SU-DHL-6 (cell line): ENCODE measurements around the gene PTTG1IP.

ENCODE experiments used
- H2AFZ ChIP-seq: fragments of 200-600 bp; sonication (generic); 2 replicates; pipeline ENCODE4 v1.6.1; 2014; ENCODE audit warnings: low read depth, mild to moderate bottlenecking, moderate library complexity, mixed read lengths, antibody characterized with exemption, low read length; ENCODE audit not compliant: severe bottlenecking
- H3F3A ChIP-seq: fragments of 200-600 bp; shearing (Covaris generic); 2 replicates; pipeline ENCODE4 v1.6.0; 2016; ENCODE audit warnings: antibody characterized with exemption, mild to moderate bottlenecking; ENCODE audit not compliant: insufficient read depth
- H3K27ac ChIP-seq: fragments of 200-600 bp; sonication (generic); 2 replicates; pipeline ENCODE4 v1.5.1; 2016; ENCODE audit warnings: low read depth, mild to moderate bottlenecking, low read length, moderate library complexity, mixed read lengths
- H3K27me3 ChIP-seq: fragments of 200-600 bp; sonication (generic), shearing (Covaris generic); 2 replicates; pipeline ENCODE4 v1.6.0; 2014; ENCODE audit warnings: mild to moderate bottlenecking, low read length
- H3K36me3 ChIP-seq: fragments of 200-600 bp; sonication (generic); 2 replicates; pipeline ENCODE4 v1.6.1; 2014; ENCODE audit warnings: mild to moderate bottlenecking, low read length, mixed read lengths
- H3K4me2 ChIP-seq: fragments of 300-600, 200-600 bp; shearing (Covaris generic), sonication (generic); 2 replicates; pipeline ENCODE4 v1.6.0; 2014; ENCODE audit warnings: low read length, low read depth, mild to moderate bottlenecking; ENCODE audit not compliant: poor library complexity, severe bottlenecking
- H3K4me3 ChIP-seq: fragments of 200-600 bp; sonication (generic); 2 replicates; pipeline ENCODE4 v1.5.1; 2014; ENCODE audit warnings: antibody characterized with exemption, low read length, mild to moderate bottlenecking, mixed read lengths; ENCODE audit not compliant: insufficient read depth, poor library complexity, severe bottlenecking
- H3K79me2 ChIP-seq: fragments of 200-600 bp; sonication (generic); 2 replicates; pipeline ENCODE4 v1.6.1; 2014; ENCODE audit warnings: mild to moderate bottlenecking, low read length, moderate library complexity; ENCODE audit not compliant: insufficient read depth
- H3K9ac ChIP-seq: fragments of 200-600 bp; sonication (generic); 2 replicates; pipeline ENCODE4 v1.7.0; 2014; ENCODE audit warnings: mild to moderate bottlenecking, low read length
- H3K9me2 ChIP-seq: fragments of 200-600 bp; sonication (generic); replicated peaks from 2 replicates; pipeline ENCODE4 v1.6.1; 2014; ENCODE audit warnings: low read length; ENCODE audit not compliant: insufficient read depth
- H3K9me3 ChIP-seq: fragments of 200-600 bp; sonication (generic); 2 replicates; pipeline ENCODE4 v1.6.1; 2014; ENCODE audit warnings: low read length, mixed read lengths; ENCODE audit not compliant: insufficient read depth
- H4K20me1 ChIP-seq: fragments of 200-600 bp; sonication (generic); 2 replicates; pipeline ENCODE4 v1.6.1; 2014; ENCODE audit warnings: low read depth, mild to moderate bottlenecking, antibody characterized with exemption, low read length, moderate library complexity, mixed read lengths
- EZH2phosphoT487 ChIP-seq: fragments of 200-600 bp; sonication (generic), shearing (Covaris generic); conservative IDR thresholded peaks from 2 replicates; pipeline ENCODE4 v1.6.1; 2018; ENCODE audit warnings: mild to moderate bottlenecking, antibody characterized with exemption, low read length, moderate library complexity, mixed read lengths
- TF ChIP-seq, protein P1 (sequence below): fragments of 200-600 bp; sonication (generic); IDR thresholded peaks from one replicate; pipeline ENCODE4 v1.5.1; 2017; ENCODE audit warnings: antibody characterized with exemption, mild to moderate bottlenecking, low read length, moderate library complexity; ENCODE audit not compliant: insufficient read depth, poor library complexity, severe bottlenecking

Gene PTTG1IP

DNA sequence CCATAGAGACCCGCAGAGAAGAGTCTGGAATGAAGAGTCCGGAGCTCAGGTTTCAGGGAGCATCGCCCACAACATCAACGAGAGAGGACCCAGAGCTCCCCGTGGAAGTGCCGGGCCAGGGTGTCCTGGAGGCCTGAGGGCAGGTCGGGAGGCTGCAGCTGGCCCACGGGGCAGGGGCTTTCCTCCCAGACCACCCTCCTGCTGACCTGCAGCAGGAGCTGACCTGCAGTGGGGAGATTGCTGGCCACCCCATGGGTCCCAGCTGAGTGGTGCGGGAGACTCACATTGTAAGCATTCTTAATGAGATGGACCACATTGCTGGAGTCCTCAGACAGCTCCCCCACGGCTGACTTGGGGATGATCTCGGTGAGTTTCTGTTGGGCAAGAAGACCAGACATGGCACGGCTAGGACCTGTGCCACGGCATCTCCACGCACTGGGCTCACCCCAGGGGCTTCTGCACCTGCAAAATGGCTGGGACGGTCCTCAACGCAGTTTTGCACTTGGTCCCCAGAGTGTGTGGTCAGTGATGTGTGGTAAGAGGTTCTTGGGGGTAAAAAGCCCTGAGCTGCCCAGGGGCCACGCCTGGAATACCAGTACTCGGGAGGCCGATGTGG, 21.3 kb upstream of the PTTG1IP start:
- Histone ChIP-seq H3K9me3 (no peaks in the 10 kb centered on the region), H3K9ac (no peak overlapping the region), H3K27me3 (no peaks in the 10 kb centered on the region), H2AFZ (no peak overlapping the region), H3K9me2 (no peaks in the 10 kb centered on the region), H3K4me3 (no peak overlapping the region), H3K36me3 (no peaks in the 10 kb centered on the region), H3K4me2 (no peak overlapping the region), H3K79me2 (no peaks in the 10 kb centered on the region), H3F3A (no peaks in the 10 kb centered on the region), H4K20me1 (no peaks in the 10 kb centered on the region), H3K27ac (no peak overlapping the region)
- TF ChIP-seq EZH2phosphoT487, result no peak
- TF ChIP-seq, protein P1, sequence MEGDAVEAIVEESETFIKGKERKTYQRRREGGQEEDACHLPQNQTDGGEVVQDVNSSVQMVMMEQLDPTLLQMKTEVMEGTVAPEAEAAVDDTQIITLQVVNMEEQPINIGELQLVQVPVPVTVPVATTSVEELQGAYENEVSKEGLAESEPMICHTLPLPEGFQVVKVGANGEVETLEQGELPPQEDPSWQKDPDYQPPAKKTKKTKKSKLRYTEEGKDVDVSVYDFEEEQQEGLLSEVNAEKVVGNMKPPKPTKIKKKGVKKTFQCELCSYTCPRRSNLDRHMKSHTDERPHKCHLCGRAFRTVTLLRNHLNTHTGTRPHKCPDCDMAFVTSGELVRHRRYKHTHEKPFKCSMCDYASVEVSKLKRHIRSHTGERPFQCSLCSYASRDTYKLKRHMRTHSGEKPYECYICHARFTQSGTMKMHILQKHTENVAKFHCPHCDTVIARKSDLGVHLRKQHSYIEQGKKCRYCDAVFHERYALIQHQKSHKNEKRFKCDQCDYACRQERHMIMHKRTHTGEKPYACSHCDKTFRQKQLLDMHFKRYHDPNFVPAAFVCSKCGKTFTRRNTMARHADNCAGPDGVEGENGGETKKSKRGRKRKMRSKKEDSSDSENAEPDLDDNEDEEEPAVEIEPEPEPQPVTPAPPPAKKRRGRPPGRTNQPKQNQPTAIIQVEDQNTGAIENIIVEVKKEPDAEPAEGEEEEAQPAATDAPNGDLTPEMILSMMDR, result no peak

DNA sequence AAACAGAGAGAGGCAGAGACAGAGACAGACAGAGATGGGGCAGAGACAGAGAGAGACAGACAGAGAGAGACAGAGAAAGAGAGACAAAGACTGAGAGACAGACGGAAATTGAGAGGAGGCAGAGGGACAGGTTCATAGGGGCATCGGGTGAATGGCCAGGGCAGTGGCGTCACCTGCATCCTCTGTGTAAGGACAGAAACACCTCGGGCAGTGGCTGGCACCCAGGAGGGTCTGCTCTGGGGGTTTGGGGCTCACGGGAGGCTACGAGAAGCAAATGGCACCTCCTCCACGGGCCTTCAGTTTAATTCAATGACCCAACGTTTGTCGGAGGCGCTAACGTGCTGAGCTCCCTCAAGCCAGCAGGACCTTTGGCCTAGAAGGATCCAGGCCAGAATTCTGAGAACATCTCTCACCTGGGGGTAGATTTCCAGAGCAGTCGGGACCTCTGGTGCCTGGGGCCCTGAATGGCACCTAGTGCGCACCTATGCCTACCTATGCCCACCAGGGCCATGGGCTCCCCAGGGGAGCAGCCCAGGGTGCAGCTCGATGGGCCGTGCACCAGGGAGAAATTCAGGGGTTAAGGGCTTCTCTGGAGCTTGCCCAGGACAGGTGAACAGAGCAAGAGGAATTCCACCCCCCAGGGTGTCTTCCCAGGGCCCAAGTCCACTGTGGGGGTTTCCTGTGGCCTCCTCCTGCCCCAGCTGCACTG, 20.6 kb upstream of the PTTG1IP start:
- Histone ChIP-seq H3K9ac (no peak overlapping the region), H3F3A (no peaks in the 10 kb centered on the region), H3K79me2 (no peaks in the 10 kb centered on the region), H3K27ac (no peak overlapping the region), H3K4me3 (no peak overlapping the region), H3K9me3 (no peaks in the 10 kb centered on the region), H3K36me3 (no peaks in the 10 kb centered on the region), H4K20me1 (no peaks in the 10 kb centered on the region), H3K4me2 (no peak overlapping the region), H3K9me2 (no peaks in the 10 kb centered on the region), H2AFZ (no peak overlapping the region), H3K27me3 (no peaks in the 10 kb centered on the region)
- TF ChIP-seq, protein P1, result no peak
- no peak for TF ChIP-seq EZH2phosphoT487

DNA sequence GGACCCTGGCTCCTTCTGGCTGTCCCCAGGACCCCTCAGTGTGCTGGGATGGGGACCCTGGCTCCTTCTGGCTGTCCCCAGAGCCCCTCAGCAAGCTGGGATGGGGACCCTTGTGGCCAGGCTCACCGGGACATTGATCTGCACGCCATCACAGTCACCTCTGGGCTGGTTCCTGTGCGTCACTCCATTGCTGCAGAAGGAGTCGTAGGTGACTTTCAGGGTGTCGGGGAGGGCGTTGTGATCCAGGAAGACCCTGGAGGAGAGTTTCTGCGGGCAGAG, 19.7 kb upstream of the PTTG1IP start:
- H3F3A ChIP-seq, result no peaks in the 10 kb centered on the region
- H3K36me3 ChIP-seq, result no peaks in the 10 kb centered on the region
- no peak overlapping the region for H3K27ac ChIP-seq
- no peak overlapping the region for H3K4me2 ChIP-seq
- H4K20me1 ChIP-seq, result no peaks in the 10 kb centered on the region
- H3K4me3 ChIP-seq, result no peak overlapping the region
- H3K9me3 ChIP-seq, result no peaks in the 10 kb centered on the region
- H3K9ac ChIP-seq, result no peak overlapping the region
- no peaks in the 10 kb centered on the region for H3K9me2 ChIP-seq
- H3K27me3 ChIP-seq, result no peaks in the 10 kb centered on the region
- no peak overlapping the region for H2AFZ ChIP-seq
- no peak for TF ChIP-seq EZH2phosphoT487
- TF ChIP-seq, protein P1, result no peak
- no peaks in the 10 kb centered on the region for H3K79me2 ChIP-seq
